GM21619 (cell line): Measurements from ENCODE around the gene PHYKPL.
"Not testable (repeated sequence)": the region's sequence is repeated elsewhere in the genome, so short reads cannot be mapped to it uniquely, and the experiment has no call there.

Experiments
- ATAC-seq: cut with Tn5 transposase; IDR thresholded peaks from one replicate; pipeline ENCODE4 v1.9.1; 2021; ENCODE audit not compliant: unreplicated experiment

PHYKPL gene

DNA sequence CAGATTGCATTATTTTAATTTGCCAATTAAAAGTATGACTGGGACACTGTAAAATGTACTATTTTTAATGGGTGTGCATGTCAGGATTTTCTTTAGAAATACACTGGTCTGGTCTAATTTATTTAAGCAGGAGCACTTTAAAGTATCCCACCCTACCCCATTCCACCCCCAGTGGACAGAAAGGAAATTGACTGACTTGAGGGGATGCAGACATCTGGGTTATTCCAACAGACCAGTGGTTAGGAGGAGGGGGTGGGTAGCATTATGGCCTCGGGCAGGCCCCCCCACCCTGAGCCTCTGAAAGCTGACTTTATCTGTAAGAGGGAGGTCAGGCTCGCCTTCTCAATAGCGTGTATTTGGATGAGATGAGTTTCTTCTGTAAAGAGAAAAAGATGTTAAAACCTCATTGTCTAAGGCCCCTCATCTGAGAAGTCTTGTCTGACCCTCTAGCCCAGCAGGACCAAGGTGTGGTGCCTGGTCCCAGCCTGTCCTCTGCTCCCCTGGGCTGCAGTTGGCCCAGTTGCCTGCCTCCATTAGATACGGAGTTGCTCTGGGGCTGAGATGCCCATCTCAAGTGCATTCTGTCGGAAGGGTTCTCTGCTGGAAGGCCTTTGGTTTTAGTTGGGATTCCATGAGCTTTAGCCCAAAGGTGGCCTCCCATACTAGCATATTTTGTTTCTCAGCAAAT, 23.9 kb downstream of the PHYKPL start:
- ATAC-seq: no peak

DNA sequence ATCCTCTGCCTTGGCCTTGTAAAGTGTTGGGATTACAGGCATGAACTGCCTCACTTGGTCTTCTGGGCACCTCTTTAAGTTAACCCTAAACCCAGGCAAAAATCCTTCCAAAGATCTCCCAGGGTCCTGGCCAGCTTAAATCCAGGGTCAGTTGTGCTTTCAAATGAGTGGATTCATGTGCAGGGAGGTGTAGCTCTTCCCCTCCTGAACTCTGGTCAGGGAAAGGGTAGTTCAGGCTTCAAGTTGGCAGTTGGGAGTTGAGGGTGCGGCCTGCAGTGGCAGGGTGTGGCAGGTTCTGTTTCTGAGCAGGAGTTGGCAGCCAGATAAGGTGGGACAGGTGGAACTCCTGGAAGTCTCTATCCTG, 24.7 kb downstream of the PHYKPL start:
- no peak for ATAC-seq

DNA sequence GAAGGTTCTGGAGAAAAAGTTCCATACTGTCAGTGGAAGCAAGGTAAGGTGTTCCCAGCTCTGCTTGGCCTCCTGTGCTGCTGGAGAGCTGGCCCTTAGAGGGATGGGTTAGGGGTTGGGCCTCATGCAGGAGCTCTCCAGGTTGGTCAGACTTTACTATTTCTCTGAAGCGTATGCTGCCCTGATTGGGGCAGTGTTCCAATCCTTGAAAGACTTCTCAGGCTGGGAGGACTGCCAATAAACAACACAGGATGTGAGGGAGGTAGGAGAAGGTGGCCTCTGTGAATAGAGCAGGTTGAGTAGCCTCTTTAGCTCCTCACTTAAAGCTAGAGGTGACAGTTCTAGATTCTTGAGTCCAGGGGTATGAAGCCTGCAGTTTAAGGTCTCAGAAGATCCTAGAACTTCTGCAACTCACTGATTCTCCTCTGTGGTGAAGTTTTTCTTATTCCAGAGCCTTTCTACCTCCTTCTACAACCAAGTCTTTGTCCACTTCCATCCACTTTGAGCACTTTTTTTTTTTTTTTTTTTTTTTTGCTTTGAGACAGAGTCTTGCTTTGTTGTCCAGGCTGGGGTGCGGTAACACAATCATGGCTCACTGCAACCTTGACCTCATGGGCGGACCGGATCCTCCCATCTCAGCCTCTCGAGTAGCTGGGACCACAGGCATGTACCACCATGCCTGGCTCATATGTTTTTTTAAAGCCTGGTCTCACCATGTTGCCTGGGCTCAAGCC, 25.3 kb downstream of the PHYKPL start:
- no peak for ATAC-seq

DNA sequence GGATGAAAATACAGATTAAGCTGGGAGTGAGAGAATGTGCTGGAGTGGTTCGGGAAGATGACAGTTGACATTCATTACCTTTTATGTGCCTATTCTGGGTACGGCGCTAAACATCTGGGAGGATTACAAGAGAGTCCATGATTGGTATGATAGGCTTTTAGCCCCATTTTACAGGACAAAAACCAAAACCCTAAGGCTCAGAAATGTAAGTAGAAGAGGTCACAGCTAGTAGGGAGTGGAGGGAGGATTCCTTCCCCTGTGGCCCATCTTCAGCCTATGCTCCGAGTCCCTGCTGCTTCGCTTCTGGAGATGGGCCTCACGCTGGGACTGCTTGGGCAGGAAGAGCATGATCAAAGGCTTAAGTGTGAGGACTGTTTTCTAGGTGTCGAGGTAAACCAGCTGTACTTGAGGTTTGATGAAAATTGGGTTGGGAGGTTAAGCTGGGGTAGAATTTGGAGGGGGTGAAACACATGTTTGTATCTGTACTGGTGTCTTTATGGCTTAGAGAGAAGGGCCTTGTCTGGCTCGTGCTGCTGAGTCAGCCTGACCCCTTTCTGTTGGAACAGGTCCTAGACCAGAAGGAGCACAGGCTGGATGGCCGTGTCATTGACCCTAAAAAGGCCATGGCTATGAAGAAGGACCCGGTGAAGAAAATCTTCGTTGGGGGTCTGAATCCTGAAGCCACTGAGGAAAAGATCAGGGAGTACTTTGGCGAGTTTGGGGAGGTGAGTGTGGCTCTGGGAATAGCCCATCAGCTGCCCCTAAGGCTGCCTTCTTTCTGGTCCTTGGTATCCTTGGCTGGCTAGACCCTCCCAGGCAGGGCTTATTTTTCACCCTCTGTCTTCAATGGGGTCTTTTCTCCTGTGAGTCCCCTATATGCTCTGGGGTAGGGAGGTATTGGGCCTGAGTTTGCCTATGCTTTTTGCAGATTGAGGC, 26.2 kb downstream of the PHYKPL start:
- no peak for ATAC-seq

DNA sequence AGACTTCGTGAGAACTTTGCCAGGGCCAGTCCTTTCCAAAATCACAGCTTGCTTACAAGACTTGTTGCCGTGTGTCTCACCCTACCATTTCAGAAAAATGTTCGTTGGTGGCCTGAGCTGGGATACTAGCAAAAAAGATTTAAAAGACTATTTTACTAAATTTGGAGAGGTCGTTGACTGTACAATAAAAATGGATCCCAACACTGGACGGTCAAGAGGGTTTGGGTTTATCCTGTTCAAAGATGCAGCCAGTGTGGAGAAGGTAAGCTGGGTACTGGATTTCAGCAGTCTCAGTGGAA, 26.9 kb downstream of the PHYKPL start:
- no peak for ATAC-seq

DNA sequence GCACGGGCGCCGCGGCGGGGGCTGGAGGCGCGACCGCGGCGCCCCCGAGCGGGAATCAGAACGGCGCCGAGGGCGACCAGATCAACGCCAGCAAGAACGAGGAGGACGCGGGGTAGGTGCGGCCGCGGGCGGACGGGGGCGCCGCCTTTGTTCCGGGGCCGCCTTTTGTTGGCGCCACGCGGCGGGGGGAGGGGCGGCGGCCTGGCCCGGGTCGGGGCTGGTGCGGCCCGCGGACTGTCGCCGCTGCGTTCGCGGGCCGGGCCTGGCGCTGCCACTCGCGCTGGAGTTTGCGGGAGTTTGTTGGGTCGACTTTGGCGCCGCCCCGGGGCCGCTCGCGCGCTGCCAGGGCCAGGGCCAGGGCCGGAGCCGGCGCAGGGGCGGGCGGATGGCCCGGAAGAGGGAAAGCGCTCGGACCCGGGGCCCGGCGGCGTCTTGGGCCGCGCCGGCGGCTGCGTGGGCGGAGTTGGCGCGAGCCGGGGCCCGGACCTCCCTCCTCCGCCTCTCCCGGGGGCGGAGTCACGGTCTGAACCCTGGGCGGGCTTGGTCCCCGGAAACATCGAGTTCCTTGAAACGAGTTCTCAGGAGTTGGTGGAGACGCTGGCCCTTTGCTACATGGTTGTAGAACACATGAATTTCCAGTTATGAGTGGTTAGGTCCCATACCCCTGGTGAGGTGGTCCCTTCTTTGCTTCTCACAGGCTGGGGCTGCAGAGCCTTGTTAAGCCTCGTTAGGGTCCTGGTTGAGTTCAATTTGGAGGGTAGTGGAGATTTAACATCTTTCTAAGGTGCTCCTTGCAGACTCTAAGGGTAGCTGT, 27.5 kb downstream of the PHYKPL start:
- ATAC-seq: peak; percentile 49

DNA sequence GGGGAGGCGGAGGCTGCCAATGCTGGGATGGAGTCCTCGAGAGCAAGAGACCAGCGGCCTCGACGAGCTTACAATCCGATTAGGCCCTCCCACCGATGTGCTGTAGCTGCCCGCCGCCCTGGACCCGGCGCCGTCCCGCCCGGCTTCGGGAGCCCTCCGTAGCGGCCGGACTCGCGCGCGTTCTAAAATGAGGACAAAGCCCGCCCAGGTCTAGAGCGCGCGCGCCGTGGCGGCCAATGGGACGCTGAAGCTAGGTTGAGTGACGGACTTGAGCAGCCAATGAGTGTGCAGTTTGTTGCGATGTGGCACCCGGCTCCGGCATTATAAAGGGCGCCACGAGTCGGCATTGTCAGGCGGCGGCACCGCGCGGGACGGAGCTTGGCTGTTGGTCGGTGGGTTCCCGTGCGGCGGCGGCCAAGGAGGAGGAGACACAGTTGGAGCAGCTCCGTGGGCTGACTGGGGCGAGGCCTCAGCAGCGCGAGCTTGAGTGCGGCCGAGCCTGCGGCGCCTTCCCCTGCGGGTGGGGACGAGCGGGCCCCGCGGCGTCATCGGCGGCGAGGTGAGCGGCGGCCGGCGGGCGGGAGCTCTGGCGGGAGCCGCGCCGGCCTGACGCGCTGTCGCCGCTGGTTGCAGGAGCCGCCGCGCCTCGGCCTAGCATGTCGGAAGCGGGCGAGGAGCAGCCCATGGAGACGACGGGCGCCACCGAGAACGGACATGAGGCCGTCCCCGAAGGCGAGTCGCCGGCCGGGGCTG, 28.2 kb downstream of the PHYKPL start, which contains the start of gene HNRNPAB:
TSS of gene HNRNPAB (plus strand) at position 352 of the 753 bp plus-strand sequence. CDS start at position 657, 305 bp downstream.
- ATAC-seq: peak; percentile 78

DNA sequence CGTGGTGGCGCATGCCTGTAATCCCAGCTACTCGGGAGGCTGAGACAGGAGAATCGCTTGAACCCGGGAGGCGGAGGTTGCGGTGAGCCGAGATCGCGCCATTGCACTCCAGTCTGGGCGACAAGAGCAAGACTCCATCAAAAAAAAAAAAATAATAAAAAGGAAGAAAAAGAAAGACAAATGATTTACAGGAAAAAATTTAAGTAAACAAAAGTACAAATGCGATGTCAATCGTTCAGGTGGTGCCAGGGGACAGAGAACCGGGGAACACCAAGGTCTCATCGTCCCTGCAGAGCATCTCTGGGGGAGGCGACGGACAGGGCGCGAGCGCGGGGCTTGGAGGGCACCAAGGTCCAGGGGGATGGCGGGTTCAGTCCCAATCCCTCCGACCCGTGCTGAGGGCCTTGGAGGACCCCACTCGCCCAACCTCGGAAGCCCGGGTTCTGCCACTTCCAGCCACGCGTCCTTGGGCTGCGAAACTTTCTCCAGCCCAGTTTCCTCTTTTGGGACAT, 28.9 kb downstream of the PHYKPL start:
- no peak for ATAC-seq

DNA sequence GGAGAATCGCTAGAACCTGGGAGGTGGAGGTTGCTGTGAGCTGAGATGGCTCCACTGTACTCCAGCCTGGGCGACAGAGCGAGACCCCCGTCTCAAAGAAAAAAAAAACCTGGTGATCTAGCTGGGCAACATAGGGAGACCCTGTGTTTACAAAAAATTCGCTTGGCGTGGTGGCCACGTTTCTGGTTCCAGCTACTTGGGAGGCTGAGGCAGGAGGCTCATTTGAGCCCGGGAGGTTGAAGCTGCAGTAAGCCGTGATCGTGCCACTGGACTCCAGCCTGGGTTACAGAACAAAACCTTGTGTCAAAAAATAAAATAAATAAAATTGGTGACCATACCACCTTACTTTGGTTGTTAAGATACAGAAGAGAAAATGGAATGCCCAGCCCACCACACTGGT, 30.1 kb downstream of the PHYKPL start:
- ATAC-seq: no peak

DNA sequence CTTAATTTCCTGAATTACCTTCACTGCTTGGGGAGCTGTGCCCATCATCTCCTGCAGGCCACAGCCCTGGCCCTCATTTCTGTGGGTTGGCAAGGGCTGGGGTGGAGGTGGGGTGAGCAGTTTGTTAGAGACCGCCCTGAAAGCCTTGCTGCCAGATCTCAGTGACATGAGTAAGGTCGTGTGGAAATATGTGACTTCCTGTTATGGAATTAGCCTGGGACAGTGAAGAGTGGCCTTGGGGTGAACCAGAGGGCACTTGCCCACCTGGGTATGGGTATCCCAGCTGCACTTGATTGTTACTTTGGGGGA, 30.7 kb downstream of the PHYKPL start:
- ATAC-seq: no peak

DNA sequence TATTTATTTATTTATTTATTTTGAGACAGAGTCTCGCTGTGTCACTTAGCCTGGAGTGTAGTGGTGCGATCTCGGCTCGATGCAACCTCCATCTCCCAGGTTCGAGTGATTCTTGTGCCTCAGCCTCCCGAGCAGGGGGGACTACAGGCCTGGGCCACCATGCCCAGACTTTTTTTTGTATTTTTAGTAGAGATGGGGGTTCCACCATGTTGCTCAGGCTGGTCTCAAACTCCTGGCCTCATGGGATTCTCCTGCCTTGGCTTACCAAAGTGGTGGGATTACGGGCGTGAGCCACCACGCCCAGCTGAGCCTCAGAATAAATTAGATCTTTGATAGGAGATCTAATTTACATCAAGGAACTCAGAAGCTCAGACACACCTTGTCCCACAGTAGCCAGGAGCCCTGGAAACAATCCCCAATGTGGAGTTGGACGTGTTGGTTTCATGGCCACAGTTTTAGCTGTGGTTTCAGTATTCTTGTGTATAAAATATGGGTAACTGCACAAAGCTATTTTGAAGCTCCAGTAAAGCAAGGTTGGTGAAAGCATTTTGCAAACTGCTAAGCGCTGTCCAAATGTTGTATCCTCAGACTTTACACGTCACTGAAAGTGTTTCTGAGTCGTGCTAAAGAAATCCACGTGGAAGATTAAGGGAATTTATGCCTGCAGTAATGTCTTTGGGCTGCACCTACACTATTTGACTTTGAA, 31.2 kb downstream of the PHYKPL start:
- no peak for ATAC-seq

DNA sequence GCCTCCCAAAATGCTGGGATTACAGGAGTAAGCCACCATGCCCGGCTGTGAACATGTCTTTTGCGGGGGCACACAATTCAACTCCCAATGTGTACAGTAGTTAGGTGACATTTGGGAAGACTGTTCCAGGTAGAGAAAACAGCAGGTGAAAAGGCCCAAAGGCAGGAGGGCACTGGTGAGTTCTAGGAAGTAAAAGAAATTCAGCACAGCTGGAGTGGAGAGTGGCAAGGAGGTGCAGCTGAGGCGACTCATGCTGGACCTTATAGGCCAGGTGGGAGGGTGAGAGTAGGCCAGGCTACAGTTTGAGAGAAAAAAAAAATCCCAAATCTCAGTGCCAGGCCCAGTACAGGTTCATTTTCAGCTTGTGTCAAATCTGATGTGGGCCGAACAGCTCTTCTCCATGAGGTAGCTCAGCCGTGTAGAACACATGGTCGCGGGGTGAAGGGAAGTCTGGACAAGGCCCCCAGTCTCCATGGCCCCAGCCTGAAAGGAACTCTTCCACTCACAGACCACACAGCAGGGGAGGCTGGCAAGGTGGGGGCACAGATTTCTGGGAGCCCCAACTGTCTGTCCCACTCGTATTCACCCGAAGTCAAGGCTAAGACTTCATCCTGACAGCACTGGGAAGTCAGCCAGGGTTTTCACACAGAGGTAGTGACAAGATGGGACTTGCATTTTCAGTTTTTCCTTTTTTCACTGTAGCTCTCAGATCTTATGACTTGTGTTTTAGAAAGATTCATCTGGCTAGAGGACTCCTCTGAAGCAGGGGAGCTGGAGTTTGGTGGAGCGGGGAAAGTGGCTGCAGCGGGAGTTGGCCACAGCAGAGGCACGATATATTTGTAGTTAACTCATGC, 32.8 kb downstream of the PHYKPL start:
- ATAC-seq: no peak

DNA sequence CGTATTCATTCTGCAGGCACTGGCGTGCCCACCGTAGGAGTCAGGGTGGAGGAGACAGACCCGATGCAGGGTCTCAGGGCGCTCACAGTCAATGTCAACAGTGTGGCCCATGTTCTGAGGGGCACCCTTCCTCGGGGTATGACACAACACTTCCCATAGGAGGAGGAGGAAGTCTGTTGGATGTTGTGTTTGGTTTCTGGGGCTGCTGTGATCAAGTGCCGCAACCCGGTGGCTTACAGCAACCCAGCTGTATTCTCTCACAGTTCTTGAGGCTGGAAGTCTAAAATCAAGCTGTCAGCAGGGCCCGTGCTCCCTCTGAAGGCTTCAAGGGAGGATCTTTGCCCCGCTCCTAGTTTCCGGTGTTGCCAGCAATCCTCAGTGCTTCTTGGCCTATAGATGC, 33.9 kb downstream of the PHYKPL start:
- ATAC-seq: no peak

DNA sequence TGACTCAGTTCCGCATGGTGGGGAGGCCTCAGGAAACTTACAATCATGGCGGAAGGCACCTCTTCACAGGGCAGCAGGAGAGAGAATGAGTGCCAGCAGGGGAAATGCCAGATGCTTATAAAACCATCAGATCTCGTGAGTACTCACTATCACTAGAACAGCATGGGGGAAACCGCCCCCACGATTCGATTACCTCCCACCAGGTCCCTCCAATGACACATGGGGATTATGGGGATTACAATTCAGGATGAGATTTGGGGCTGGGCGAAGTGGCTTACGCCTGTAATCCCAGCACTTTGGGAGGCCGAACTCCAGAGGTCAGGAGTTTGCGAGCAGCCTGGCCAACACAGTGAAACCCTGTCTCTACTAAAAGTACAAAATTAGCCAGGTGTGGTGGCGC, 34.5 kb downstream of the PHYKPL start:
- ATAC-seq: not testable (repeated sequence)

DNA sequence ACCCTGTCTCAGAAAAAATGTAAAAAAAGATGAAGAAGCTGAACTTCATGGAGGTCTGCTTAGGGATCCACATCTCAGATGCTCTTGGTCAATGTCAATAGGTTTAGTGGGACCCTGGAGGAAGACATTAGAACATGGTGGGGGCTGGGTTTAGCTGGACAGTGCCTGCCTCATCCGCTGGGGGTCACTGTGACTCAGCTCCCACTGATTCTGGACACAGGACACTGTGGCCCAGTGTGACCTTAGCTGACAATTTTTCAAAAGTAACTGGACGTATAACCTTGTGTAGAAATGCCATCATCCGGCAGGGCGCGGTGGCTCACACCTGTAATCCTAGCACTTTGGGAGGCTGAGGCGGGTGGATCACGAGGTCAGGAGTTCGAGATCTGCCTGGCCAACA, 35.6 kb downstream of the PHYKPL start:
- ATAC-seq: no peak

DNA sequence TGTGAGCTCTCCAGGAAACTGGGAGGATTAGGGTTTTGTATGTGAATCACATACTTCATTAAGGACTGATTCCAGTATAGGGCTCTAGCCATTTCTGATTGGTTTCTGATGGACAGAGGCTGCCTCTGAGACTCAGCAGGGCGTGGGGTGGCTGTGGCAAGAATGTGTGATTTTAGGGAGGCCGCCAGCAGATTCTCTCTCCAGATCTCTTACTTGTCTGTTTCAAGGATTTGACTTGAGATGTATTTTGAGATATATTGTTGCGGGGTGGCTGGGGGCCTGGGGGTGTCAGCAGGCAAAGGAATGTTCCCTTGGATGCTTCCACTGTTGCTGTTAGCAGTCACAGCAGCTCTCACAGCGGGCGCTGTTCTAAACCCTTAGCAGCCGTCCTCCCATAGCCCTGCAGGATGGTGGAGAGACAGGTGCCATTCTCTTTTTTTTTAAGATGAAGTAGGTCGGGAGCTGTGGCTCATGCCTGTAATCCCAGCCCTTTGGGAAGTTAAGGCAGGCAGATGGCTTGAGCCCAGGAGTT, 36.3 kb downstream of the PHYKPL start:
- ATAC-seq: no peak

DNA sequence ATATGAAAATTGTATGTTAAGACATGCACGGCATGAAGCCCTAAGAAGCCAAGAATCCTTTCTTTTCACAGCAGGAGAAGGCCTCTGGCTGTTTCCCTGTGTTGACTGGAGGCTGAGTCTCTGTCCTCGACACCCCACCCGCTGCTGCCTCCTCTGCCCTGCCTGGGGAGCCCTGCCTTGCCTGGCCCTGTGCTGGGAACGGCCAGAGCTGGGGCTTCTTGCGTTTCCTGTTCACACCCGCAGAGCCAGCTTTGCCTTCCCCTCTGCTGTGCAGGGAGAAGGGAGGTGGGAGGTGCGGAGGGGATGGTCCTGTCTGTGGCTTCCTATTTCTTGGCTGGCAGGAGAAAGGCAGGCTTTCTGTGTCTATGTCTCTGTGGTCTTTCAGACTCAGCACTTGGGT, 38.6 kb downstream of the PHYKPL start:
- ATAC-seq: no peak

DNA sequence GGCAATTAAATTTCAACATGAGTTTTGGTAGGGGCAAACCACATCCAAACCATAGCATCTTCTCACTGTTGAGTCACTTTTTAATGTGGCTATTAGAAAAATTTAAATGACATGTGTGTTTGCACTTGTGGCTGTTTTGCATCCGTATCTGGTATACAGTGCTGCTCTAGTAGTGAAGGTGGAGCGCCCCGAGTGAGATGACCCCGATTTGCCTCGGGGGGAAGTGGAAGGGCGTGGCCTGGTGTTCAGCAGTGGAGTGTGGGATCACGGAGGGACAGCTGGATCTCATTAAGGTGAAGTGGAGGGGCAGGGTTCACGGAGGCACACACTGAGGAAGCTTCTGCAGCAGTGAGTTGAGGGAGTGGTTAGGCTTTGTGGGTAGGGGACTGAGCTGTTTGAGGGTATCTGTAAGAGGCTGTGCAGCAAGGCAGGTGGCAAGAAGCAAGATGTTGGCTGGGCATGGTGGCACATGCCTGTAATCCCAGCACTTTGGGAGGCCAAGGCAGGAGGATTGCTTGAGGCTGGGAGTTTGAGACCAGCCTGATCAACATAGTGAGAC, 39.3 kb downstream of the PHYKPL start:
- ATAC-seq: no peak
